NCI-H2171 (cell line): ENCODE data around the gene TTC12.
"Not testable (repeated sequence)": the region's sequence is repeated elsewhere in the genome, so short reads cannot be mapped to it uniquely, and the experiment has no call there.

Experiments used
- DNase-seq: peaks from one replicate; lab custom pipeline; 2025; lab: John Stamatoyannopoulos, UW

TTC12 gene

GRCh38 chr11:113283881-113284280, 30.5 kb upstream of the TTC12 start:
- DNase-seq, result no peak

- no peak for DNase-seq
Observed at GRCh38 chr11:113286009-113286408, 28.4 kb upstream of the TTC12 start.

GRCh38 chr11:113286509-113287497, 27.6 kb upstream of the TTC12 start:
- no peak for DNase-seq

GRCh38 chr11:113287801-113288200, 26.6 kb upstream of the TTC12 start:
- no peak for DNase-seq

GRCh38 chr11:113288286-113288863, 26.0 kb upstream of the TTC12 start:
- no peak for DNase-seq

- DNase-seq, result peak; percentile 60
Observed at GRCh38 chr11:113289431-113290187, 24.8 kb upstream of the TTC12 start.

DNA sequence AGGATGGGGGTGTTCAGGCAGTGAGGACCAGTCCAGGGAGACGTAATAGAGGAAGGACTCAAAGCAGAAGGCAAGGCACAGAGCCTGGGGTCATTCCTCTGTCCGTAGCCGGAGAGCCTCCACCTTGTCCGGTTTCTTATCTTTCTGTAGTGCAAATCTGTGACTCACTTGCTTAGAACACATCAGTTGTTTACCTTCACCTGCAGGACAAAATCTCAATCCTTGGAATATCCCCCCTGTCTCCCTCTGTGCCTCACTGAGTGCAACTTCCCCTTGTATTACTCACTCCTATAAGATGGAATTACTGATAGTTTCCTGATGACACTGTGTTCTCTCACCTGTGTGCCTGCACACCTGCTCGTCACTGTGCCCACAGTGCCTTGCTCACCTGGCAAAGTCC, 20.4 kb upstream of the TTC12 start:
- DNase-seq, result no peak

- DNase-seq, result no peak
Observed at GRCh38 chr11:113295993-113296392, 18.4 kb upstream of the TTC12 start.

GRCh38 chr11:113296447-113297205, 17.8 kb upstream of the TTC12 start:
- DNase-seq, result no peak

DNA sequence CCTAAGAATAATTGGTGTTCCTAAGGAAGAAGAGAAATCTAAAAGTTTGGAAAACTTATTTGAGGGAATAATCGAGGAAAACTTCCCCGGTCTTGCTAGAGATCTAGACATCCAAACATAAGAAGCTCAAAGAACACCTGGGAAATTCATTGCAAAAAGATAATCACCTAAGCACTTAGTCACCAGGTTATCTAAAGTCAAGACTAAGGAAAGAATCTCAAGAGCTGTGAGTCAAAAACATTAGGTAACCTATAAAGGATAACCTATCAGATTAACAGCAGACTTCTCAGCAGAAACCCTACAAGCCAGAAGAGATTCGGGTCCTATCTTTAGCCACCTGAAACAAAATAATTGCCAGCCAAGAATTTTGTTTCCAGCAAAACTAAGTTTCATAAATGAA, 15.9 kb upstream of the TTC12 start:
- DNase-seq, result not testable (repeated sequence)

GRCh38 chr11:113304916-113305315, 9.5 kb upstream of the TTC12 start:
- no peak for DNase-seq

- peak; percentile 63 for DNase-seq
Observed at GRCh38 chr11:113305440-113306336, 8.7 kb upstream of the TTC12 start.

DNA sequence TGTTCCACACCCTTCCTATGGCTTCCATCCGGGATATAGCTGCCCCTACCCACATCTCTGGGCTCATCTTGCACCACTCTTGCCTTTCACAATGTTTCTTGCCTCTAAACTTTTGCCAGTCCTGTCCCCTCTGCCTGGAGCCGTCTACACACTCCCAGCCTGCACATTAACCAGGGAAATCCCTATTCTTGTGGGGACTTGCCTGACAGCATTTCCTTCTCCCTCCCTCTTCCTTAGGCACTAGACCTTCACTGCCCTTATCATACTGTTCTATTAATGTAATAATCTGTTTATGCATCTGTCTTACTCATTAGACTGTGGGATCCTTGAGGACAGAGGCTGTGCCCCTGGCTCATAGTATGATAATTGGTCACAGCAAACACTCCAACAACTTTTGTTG, 5.8 kb upstream of the TTC12 start:
- DNase-seq, result no peak

GRCh38 chr11:113311536-113311935, 2.8 kb upstream of the TTC12 start:
- no peak for DNase-seq

GRCh38 chr11:113313601-113314000, 782 bp upstream of the TTC12 start:
- DNase-seq, result no peak

- DNase-seq, result no peak
Observed at GRCh38 chr11:113314065-113314388, 356 bp upstream of the TTC12 start.

DNA sequence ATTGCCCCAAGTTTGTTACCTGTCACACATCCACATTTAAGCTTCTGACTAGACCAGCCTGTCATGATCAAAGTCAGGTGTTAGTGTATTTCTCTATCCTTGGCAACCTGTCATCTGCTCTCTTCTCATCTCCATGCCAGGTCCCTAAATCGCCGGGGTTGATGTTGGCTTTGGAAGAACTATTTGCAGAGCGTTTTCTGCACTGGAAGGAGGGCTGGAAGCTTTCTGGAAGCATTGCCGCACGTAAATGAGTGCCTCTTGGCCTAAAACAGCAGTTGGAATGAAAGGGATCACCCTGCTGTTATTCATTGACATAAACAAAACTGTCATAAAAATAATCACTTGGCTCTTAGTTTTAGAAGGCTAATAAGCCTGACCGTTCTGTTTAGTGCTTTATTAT, 1.4 kb downstream of the TTC12 start:
- no peak for DNase-seq

DNA sequence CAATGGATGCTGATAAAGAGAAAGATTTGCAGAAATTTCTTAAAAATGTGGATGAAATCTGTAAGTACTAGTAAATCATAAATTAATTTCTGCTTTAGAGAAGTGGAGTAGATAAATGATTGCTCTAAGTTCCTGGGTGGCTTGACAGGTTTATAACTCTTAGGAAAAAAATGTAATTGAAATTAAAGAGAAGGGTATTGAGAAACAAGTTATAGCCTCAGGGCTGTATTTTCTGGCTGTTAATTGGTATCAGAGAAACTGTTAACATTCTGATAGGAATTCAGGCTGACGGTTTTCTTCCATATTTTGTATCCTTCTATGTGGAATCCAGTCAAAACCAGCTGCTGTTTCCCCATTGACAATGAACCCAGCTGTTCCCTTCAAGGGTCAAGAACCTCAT, 1.9 kb downstream of the TTC12 start:
- no peak for DNase-seq

DNA sequence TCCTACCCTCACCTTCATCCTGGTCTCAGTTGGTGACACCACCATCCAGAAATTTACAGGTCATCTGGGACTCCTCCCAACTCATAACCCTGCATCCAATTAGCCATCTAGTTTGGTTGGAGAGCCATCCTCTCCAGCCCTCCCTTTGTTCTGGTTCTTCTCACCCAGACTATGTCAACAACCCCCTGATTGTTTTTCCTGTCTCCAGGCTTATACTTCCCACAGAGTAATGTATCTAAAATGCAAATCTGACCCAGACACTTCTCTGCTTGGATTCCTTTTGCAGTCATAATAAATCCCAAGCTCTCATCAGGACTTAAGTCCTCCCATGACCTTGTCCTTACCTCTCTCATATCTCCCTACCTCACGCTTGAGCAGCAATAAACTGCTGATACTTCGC, 3.0 kb downstream of the TTC12 start:
- DNase-seq, result no peak

GRCh38 chr11:113319085-113319484, 4.7 kb downstream of the TTC12 start:
- DNase-seq, result no peak

GRCh38 chr11:113322158-113322557, 7.8 kb downstream of the TTC12 start:
- no peak for DNase-seq
